GM19238 (cell line): ENCODE results near the gene SWI5.
"Not testable (repeated sequence)": the region's sequence is repeated elsewhere in the genome, so short reads cannot be mapped to it uniquely, and the experiment has no call there.

Experiments
- DNase-seq: peaks from one replicate; pipeline ENCODE4 v3.0.0; 2011; ENCODE audit warnings: low spot score; ENCODE audit not compliant: insufficient read length

SWI5 gene

DNA sequence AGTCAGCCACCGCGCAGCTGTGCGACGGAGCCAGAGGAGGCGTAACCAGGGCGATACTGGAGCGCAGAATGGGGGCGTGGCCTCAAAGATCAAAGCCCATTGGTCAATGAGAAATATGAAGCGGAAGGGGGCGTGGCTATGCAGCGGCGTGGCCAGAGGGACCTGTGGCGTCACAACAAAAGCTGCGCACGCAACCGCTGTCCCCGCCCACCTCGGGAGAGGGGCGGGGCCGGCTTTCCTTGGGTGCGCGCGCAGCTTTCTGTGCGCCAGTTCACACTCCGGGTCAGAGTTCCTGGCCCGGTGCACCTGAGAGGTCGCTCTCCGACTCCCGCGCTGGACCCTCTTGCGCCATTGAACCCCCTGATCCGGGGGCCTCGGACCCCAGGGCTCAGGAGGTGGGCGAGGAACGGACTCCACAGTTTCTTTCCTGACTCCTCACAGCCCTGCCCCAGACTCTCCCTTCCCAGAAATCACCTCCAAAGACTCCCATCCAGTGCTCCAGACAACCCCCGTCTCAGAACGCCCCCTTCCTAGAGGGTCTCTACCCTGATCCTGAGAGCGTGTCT lies at the start of gene SWI5:
SWI5 (plus strand) TSS at position 269 of the 566 bp plus-strand sequence.
- DNase-seq: peak; percentile 94

DNA sequence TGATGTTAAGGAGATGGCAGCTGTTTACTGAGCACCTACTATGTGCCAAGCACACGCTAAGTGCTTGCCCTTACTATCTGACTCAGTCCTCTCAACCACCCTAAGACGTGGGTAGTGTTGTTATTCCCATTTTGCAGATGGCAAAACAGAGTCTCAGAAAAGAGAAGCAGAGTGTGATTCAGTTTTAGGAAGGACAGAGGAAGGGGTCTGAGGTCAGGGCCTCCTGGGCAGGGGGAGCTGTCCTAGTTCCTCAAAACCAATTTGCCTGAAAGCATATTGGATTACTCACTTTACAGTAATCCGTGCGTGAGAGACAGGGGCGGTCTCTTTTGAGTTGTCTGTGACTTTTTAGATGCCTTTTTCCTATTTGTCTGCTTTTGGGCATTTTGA lies 49.7 kb upstream of the SWI5 start:
- DNase-seq: no peak

DNA sequence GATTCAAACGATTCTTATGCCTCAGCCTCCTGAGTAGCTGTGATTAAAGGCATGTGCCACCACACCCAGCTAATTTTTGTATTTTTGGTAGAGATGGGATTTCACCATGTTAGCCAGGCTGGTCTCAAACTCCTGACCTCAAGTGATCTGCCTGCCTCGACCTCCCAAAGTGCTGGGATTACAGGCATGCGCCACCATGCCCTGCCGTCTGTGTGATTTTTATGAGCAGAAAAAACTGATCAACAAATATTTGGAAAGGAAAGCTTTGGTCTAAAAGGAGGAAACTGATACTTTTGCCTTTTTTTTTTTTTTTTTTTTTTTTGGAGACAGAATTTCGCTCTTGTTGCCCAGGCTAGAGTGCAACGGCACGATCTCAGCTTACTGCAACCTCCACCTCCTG lies 45.2 kb upstream of the SWI5 start:
- DNase-seq: not testable (repeated sequence)

DNA sequence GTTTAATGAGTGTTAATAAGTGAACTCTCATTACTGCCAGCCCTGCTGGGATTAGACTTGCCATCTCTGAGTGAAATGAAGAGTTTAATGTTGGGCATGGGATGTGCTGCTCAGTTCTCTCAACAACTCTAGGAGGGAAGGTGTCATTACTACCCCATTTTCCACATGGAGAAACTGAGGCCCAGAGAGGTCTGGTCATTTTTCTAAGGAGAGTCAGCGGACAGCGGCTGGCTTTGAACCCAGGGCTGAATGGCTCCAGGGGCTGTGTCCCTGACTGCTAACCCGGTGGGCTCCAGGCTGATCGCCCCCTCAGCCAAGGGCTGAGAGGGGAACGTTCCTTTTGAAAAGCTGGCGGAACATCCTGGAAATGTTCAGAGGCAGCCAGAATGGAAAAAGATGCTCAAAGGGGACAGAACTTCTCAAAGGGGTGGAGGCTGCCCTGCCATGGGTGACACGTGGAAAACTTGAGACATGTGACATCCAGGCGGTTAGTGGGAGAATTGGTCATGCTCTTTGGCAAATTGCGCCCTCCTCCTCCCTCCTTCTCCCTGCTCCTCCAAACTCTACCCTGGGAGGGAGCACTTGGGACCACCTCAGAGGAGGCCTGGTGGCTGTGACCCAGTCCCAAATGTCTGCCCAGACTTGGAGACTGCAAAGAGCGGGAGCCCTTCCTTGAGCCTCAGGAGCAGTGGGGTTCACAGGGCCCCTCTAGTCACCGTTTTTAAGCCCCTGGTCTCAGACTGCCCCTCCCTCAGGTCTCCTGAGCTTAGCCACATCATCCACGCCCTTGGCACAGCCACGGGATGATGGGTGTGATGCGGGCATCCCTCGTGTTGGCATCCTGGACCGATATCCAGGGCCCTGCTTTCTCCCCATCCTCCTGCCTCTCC lies 44.2 kb upstream of the SWI5 start:
- no peak for DNase-seq

DNA sequence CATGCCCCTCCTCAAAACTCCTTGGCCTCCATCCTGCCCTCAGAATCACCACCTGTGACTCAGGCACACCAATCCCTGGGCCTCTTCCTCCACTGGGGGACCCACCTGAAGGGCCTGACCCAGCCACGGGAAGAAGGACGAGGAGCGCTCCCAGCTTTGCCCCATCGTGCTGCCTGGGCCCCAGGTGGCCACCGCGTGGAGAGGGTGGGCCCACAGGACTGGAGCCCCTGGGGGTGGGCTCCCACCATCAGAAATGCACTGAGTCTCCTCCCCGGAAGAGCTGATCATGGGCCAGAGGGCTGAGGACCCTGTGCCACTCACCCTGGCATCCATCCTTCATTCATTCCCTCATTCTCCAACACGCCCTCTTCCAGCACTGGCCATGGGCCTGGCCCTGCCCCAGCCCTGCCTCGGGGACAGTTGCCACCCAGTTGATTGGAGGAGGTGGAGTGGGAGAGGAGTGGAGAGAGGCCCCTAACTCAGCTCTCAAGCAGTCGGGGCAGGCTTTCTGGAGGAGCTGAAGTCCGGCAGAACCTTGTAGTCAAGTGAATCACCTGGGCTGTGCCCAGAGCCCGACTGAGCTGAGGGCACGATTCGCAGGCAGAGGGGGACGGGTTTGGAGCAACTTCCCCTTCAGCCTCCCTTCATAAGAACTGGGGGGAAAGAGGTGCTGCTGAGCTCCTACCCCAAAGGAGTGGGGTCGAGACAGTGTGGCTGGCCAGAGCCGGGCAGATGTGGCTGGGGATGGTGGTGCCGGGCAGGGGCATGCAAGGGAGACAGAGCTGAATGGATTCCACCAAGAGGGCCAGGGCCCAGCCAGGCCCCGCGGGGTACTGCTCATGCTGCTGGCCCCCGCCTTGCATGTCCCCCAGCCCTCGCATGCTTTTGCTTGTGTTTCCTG lies 43.3 kb upstream of the SWI5 start:
- DNase-seq: no peak

DNA sequence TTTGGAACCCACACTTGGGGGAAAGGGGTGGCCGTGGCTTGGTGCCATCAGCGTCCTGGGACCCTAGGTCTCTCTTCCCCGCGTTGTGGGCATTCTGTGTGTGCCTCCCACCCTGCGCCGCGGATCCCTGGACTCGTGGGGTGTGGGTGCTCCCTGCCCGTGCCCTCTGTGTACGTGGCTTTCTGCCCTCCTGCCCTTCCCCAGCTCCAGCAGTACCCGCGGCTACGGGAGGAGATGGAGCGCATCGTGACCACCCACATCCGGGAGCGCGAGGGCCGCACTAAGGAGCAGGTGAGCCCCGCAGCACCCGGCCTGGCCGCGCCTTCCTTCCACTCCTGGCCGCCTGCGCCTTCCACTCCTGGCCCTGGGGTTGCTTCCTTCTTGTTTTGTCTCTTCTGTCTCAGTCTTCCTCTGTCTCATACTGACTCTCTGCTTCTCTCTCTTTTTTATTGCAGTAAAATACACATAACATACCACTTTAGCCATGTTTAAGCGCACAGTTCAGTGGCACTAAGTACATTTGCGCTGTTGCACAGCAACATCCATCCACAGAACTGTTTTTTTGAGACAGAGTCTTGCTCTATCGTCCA lies 42.2 kb upstream of the SWI5 start:
- DNase-seq: no peak

DNA sequence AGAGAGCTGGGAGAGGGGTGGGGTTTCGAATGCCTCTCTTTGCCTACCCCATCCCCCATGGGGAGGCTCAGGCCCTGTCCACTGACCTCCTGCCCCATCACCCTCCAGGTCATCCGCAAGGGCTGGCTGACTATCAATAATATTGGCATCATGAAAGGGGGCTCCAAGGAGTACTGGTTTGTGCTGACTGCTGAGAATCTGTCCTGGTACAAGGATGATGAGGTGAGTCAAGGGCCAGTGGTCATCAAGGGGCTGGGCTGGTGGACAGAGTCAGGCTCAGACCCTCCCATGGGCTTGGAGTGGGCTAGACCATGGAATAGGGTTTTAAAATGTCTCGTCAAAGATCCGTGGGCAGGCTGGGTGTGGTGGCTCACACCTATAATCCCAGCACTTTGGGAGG lies 34.0 kb upstream of the SWI5 start:
- no peak for DNase-seq

DNA sequence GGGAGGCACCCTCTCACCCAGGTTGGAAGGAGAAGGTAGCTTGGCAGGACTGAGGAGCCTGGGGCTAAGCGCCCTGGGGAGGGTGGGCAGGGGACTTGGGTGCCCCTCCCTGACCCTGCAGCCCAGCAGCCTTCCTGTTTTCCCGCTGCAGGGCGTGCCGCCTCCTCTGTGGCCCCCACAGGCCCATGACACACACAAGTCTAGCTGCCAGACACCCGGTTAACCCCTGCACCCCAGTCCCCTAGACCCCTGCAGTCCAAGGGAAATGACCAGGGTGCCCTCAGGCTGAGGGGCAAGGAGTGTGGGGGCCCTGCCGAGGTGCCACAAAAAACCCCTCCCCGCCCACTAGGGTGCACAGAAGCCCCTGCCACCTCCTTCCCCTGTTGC lies 33.3 kb upstream of the SWI5 start:
- DNase-seq: no peak

DNA sequence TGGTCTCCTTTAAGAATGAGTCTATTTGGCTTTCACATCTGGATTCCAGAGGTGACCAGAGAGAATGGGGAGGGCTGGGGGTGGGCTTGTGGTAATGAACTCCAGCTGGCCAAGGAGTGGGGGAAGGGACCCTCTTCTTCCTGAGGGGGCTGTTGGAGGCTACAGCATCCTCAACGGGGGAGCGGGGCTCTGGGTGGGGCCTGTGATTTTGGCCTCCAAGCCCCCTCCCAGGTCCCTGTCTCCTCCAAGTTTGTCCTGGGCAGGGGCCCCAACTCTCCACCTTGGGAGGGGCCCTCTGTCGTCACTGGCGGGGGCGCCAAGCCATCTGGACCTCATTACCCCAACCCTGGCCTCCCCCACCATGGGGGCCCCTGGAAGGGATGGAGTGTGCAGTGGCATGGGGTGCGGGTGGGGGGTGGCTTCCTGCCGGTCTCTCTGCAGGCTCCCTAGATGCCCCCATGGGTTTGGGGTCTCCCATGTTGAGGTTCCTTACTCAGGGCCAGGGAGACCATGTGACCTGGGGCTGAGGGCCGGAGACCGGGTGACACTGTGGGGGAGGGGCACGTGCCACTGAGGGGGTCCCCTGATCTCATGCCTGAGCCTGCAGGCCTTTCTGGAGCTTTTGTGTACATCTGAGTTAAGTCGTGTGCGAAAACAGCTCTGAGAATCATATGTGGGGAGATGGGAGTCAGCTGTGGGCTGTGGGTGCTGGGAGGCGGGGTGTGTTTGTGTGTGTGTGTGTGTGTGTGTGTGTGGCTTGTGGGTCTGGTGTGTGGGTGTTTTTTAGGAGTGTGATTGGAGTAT lies 32.7 kb upstream of the SWI5 start:
- DNase-seq: no peak

DNA sequence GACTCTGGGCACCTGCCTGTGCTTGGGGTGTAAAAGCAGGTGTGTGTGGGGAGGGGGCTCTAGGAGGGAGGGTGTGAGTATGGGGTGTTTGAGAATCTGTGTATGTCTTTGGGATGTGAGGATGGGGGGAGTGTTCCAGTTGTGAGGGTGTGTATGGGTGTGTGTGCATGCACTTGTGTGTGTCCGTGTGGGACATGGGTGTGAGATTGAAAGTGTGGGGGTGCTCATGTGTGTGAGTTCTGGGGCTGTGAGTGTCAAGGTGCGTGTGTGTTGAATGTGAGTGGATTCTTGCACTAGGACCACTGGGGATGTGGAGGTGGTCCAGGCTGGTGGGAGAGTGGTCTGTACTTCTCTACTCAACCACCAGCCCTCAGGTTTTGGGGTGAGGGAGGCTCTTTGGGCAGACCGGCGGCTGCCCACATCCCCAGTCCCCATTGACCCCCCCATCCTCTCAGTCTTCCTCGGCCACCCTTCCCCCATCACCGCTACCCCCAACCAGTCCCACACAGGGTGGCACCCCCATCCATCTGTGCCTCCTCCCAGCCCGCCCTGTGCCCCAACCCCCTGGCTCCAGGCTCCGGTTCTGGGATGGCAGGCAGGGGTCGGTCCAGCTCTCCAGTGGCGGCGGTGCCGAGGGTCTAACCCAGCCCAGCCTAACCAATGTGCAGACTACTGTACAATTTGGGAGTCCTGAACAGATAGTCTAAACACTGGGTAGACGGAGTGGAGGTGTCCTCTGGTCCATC lies 31.8 kb upstream of the SWI5 start:
- DNase-seq: no peak

DNA sequence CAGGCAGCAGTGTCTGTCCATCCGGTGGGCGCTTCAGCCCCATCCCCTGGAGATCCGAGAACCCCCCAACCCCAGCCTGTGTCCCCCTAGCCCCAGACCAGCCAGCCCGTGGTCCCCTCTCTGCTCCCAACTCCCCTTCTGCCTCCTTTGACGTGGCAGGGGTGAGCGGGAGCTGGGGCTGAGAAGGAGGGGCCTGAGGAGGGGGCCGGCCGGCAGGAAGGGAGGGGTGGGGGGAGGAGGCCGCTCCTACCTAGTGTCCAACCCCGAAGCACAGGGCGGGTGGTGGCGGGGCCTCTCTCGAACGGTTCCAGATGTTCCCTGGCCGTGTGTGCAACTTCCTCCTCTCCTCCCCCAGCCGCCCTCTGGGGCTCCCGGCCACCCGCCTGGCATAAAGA lies 31.2 kb upstream of the SWI5 start:
- DNase-seq: no peak

DNA sequence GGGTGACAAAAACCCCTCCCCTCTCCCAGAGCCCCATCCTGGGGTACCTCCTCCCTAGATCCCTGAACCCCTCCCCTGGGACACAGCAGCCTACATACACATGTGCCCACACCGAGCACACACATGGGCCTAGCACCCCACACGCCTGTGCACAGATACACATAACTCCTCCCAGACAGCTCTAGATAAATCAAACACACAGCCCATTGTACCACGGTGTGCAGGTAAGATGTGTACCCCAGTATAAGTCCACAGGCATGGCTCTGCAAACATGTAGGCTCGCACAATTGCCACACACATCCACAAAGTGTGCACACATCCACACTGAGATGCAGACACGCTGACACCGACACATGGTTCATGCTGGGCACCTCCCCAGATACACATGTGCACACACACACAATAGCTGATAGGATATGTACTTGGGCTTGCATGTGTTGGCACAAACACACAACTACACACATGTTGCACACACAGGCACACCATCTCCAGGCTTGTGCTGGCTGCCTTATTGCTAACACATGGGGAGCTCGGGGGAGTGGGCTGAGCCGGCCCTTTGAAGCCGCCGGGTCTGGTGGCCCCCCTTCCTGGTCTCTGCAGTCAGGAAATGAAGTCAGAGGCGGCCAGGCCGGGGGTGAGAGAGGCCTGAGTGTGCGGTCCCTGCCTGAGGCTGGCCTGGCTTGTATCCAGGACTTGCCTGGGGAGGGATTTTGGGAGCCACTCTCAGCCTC lies 30.5 kb upstream of the SWI5 start:
- no peak for DNase-seq

DNA sequence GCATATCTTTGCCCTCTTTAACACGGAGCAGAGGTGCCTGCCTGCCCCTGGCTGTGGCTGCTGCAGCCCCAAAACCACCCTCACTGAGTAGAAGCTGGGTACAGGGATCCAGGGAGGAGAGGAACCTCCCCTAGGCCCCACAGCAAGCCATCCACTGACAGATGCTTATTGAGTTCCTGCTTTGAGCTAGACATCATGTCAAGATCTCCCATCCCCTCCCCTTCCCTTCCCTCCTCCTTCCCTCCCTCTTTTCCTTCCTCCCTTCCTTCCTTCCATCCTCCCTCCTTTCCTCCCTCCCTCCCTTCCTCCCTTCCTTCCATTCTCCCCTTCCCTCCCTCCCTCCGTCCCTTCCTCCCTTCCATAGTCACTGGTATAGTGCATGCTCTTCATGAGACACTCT lies 29.6 kb upstream of the SWI5 start:
- DNase-seq: no peak

DNA sequence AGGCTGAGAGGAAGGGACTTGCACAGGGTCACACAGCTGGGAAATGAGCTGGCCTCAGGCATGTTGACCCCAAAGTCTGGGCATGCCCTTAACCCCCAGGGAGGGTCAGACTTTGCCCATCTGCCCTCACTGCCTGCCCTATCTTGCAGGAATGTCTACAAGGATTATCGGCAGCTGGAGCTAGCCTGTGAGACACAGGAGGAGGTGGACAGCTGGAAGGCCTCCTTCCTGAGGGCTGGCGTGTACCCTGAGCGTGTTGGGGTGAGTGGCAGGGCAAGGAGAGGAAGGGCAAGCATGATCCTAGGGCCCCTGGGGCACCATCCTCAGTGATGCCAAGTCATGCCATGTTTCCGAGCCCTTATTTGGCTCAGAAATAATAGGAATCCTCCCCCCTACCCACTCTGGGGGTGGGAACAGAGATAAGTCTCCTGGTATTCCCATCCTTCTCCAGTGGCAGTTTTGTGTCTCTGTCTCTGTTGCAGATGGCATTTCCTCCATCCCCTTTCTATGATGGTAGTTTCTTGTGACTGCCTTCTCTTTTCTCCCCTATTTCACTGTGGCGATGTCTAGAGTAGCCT lies 28.8 kb upstream of the SWI5 start:
- no peak for DNase-seq

DNA sequence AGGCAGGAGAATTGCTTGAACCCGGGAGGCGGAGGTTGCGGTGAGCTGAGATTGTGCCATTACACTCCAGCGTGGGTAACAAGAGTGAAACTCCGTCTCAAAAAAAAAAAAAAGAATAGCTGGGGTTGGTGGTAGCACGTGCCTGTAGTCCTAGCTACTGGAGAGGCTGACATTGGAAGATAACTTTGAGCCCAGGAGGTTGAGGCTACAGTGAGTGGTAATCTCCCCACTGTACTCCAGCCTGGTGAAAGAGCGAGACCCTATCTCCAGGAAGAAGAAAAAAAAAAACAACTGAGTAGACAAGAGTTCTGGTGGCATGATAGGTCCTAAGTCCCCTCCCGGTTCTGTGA lies 26.5 kb upstream of the SWI5 start:
- DNase-seq: no peak

DNA sequence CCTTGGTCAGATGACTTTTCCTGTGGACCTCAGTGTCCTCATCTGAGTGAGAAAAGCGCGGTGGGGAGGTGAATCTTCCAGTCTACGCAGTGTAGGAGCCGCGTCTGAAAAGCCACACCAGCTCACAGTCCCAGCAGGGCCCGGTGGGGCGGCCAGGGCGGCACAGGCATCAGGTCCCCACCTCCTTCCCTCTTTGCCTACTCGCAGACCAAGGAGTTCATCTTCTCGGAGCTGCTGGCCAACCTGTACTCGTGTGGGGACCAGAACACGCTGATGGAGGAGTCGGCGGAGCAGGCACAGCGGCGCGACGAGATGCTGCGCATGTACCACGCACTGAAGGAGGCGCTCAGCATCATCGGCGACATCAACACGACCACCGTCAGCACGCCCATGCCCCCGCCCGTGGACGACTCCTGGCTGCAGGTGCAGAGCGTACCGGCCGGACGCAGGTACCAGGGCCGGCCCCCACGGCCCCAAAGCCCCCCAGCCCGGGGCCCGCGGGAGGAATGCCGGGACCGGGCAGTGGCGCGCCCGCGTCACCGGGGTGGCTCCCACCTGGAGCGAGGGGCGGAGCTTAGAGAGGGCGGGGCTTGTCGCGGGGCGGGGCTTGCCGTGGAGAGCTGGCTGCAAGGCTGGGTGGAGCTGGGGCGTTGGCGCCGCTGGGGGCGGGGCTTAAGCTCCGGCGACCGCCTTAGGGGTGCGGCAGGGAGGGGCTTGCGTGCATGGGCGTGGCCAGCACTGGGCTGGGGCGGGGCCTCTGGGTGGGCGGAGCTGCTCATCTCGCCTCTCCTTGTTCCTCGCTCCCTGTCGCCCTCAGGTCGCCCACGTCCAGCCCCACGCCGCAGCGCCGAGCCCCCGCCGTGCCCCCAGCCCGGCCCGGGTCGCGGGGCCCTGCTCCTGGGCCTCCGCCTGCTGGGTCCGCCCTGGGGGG lies 25.9 kb upstream of the SWI5 start:
- DNase-seq: peak; percentile 87

DNA sequence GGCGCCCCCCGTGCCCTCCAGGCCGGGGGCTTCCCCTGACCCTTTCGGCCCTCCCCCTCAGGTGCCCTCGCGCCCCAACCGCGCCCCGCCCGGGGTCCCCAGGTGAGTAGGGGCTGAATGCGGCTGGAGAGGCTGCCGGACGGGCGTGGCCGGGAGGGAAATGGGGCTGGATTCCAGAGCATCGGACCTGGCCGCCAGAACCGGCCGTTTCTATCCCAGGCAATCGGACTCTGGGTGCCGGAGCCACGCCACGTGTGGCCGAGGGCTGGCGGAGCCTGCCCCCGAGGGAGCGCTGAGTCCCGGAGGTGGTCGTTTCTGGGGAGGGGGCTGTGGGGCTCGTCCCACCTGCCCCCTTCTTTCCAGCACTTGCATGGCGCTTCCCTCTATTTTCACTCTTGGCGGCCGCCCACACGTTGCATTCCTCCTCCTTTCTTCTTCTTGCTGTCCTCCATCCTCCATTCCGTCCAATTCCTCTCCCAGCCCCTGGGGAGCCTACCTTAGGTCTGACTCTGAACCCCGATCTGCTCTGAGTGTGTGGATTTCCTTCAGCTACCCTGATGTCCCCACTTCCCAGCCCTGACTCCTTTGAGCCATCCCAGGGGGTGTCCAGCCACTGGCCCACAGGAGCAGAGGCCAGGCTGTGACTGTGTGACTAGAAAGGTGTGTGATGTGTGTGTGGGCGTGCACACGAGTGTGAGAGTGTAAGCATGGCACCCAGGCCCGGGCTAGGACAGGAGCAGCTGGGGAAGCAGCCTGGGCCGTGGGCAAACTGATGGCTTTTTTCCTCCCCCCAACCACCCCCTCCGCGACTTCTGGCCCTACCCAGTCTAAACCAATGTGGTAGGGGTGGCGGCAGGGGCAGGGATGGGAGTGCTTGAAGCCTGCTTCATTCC lies 25.0 kb upstream of the SWI5 start:
- no peak for DNase-seq
